ENCODE data around the gene TGFB3.

DNA sequence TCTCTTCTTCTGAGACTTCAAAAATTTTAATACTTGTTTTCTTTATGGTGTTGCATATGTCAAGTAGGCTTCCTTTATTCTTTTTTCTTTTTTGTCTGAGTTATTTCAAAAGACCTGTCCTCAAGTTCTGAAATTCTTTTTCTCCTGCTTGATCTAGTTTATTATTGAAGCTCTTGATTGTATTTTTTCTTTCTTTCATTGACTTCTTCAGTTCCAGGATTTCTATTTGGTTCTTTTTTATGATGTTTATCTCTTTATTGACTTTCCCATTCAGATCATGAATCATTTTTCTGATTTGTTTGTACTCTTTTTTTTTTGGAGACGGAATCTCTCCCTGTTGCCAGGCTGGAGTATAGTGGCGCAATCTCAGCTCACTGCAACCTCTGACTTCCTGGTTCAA, 37.9 kb upstream of the TGFB3 start:
- TF ChIP-seq, protein P1, sequence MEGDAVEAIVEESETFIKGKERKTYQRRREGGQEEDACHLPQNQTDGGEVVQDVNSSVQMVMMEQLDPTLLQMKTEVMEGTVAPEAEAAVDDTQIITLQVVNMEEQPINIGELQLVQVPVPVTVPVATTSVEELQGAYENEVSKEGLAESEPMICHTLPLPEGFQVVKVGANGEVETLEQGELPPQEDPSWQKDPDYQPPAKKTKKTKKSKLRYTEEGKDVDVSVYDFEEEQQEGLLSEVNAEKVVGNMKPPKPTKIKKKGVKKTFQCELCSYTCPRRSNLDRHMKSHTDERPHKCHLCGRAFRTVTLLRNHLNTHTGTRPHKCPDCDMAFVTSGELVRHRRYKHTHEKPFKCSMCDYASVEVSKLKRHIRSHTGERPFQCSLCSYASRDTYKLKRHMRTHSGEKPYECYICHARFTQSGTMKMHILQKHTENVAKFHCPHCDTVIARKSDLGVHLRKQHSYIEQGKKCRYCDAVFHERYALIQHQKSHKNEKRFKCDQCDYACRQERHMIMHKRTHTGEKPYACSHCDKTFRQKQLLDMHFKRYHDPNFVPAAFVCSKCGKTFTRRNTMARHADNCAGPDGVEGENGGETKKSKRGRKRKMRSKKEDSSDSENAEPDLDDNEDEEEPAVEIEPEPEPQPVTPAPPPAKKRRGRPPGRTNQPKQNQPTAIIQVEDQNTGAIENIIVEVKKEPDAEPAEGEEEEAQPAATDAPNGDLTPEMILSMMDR (conservative IDR thresholded peaks at IDR 0.05; ENCODE audit: low read depth, low read length) = no peak
- no peak for TF ChIP-seq EZH2 (IDR thresholded peaks at IDR 0.05; ENCODE audit: borderline replicate concordance, low read depth, low read length, poor library complexity, severe bottlenecking)
